ENCODE measurements around the gene ZDHHC7. TPM values are rescaled to one million over a fixed set of nuclear protein-coding genes. Genes with fewer than 3 reads are reported as not detected.
"Not testable (repeated sequence)": the region's sequence is repeated elsewhere in the genome, so short reads cannot be mapped to it uniquely, and the experiment has no call there.

ZDHHC7 gene
- total RNA-seq, 1 experiment from 2014 or later = 109 TPM

- Mint-ChIP-seq H3K4me1 (ENCODE audit: low read depth, unreplicated experiment) (no peaks in the 10 kb centered on the region), H3K36me3 (ENCODE audit: insufficient read depth, unreplicated experiment) (no peaks in the 10 kb centered on the region), H3K27me3 (ENCODE audit: unreplicated experiment) (peaks cover 60% of the 10 kb centered on the region), H3K9me3 (ENCODE audit: low read depth, unreplicated experiment) (peaks cover 3% of the 10 kb centered on the region), H3K4me3 (ENCODE audit: low read depth, unreplicated experiment) (no peak overlapping the region), H3K27ac (ENCODE audit: unreplicated experiment) (no peak overlapping the region)
- no peak for DNase-seq
- CTCF ChIA-PET = interaction anchor here (0.7 to 1.1 kb wide), 2 partner anchors 11 to 963 kb away, joined by 6 to 7 read pairs; no protein-coding TSS in a partner anchor
- intact Hi-C loops (cut with micrococcal nuclease; ENCODE audit: unreplicated experiment) = no loop called here
- no peak for TF ChIP-seq CTCF (IDR thresholded peaks at IDR 0.05; ENCODE audit: unreplicated experiment)
- BruUV-seq (replicated peaks) = no TSS peak
These were observed 68.5 kb downstream of the ZDHHC7 start for GRCh38 chr16:84942786-84943185.

- Mint-ChIP-seq H3K27me3 (ENCODE audit: unreplicated experiment) (peaks cover 60% of the 10 kb centered on the region), H3K27ac (ENCODE audit: unreplicated experiment) (no peak overlapping the region), H3K4me1 (ENCODE audit: low read depth, unreplicated experiment) (no peaks in the 10 kb centered on the region), H3K4me3 (ENCODE audit: low read depth, unreplicated experiment) (no peak overlapping the region), H3K36me3 (ENCODE audit: insufficient read depth, unreplicated experiment) (no peaks in the 10 kb centered on the region), H3K9me3 (ENCODE audit: low read depth, unreplicated experiment) (peaks cover 3% of the 10 kb centered on the region)
- no peak for TF ChIP-seq CTCF (IDR thresholded peaks at IDR 0.05; ENCODE audit: unreplicated experiment)
- intact Hi-C loops (cut with micrococcal nuclease; ENCODE audit: unreplicated experiment) = no loop called here
- no peak for DNase-seq
- BruUV-seq (replicated peaks) = no TSS peak
- CTCF ChIA-PET = interaction anchor here (0.7 to 1.1 kb wide), 2 partner anchors 10 to 29 kb away, joined by 6 to 7 read pairs; no protein-coding TSS in a partner anchor
These were observed 69.4 kb downstream of the ZDHHC7 start for GRCh38 chr16:84941921-84942320.

GRCh38 chr16:84940670-84941551 is 70.4 kb downstream of the ZDHHC7 start:
- H3K4me3 Mint-ChIP-seq (ENCODE audit: low read depth, unreplicated experiment) = no peak overlapping the region
- intact Hi-C loops (cut with micrococcal nuclease; ENCODE audit: unreplicated experiment) = no loop called here
- H3K27me3 Mint-ChIP-seq (ENCODE audit: unreplicated experiment) = peaks cover 60% of the 10 kb centered on the region
- no peaks in the 10 kb centered on the region for H3K36me3 Mint-ChIP-seq (ENCODE audit: insufficient read depth, unreplicated experiment)
- BruUV-seq (replicated peaks) = no TSS peak
- CTCF ChIA-PET = no interaction called here
- no peak overlapping the region for H3K27ac Mint-ChIP-seq (ENCODE audit: unreplicated experiment)
- peaks cover 3% of the 10 kb centered on the region for H3K9me3 Mint-ChIP-seq (ENCODE audit: low read depth, unreplicated experiment)
- no peaks in the 10 kb centered on the region for H3K4me1 Mint-ChIP-seq (ENCODE audit: low read depth, unreplicated experiment)
- TF ChIP-seq CTCF (IDR thresholded peaks at IDR 0.05; ENCODE audit: unreplicated experiment) = no peak
- no peak for DNase-seq

GRCh38 chr16:84938616-84939015 is 72.7 kb downstream of the ZDHHC7 start:
- DNase-seq; BruUV-seq (replicated peaks); intact Hi-C loops (cut with micrococcal nuclease; ENCODE audit: unreplicated experiment); H3K9me3 Mint-ChIP-seq (ENCODE audit: low read depth, unreplicated experiment); H3K27ac Mint-ChIP-seq (ENCODE audit: unreplicated experiment); H3K4me3 Mint-ChIP-seq (ENCODE audit: low read depth, unreplicated experiment); H3K36me3 Mint-ChIP-seq (ENCODE audit: insufficient read depth, unreplicated experiment); H3K4me1 Mint-ChIP-seq (ENCODE audit: low read depth, unreplicated experiment): not testable (repeated sequence)
- CTCF ChIA-PET = interaction anchor here (0.7 kb wide), 2 partner anchors 16 to 245 kb away, joined by 3 to 6 read pairs; no protein-coding TSS in a partner anchor
- H3K27me3 Mint-ChIP-seq (ENCODE audit: unreplicated experiment) = peaks cover 51% of the 10 kb centered on the region

All from Calu3 (cell line).